Mucosa of stomach (tissue), 1 donor: ENCODE results near the gene BRD2.
"Not testable (repeated sequence)": the region's sequence is repeated elsewhere in the genome, so short reads cannot be mapped to it uniquely, and the experiment has no call there.

ENCODE experiments used
- H3K27me3 ChIP-seq: one replicate; pipeline ENCODE4 v1.7.0; 2013; ENCODE audit warnings: mild to moderate bottlenecking, low read length; ENCODE audit not compliant: control insufficient read depth, insufficient read depth
- H3K36me3 ChIP-seq: one replicate; pipeline ENCODE4 v1.7.0; 2013; ENCODE audit warnings: low read length; ENCODE audit not compliant: control insufficient read depth, insufficient read depth
- H3K4me1 ChIP-seq: one replicate; pipeline ENCODE4 v1.7.0; 2013; ENCODE audit warnings: mild to moderate bottlenecking, low read length; ENCODE audit not compliant: control insufficient read depth, insufficient read depth
- H3K4me3 ChIP-seq: one replicate; pipeline ENCODE4 v1.7.0; 2013; ENCODE audit warnings: low read length
- H3K9ac ChIP-seq: one replicate; pipeline ENCODE4 v1.7.0; 2013; ENCODE audit warnings: mild to moderate bottlenecking, low read length, moderate library complexity
- H3K9me3 ChIP-seq: one replicate; pipeline ENCODE4 v1.7.0; 2013; ENCODE audit warnings: mild to moderate bottlenecking, low read length, moderate library complexity; ENCODE audit not compliant: control insufficient read depth
- donor health status: Pancreatic carcinoma.

Gene BRD2

DNA sequence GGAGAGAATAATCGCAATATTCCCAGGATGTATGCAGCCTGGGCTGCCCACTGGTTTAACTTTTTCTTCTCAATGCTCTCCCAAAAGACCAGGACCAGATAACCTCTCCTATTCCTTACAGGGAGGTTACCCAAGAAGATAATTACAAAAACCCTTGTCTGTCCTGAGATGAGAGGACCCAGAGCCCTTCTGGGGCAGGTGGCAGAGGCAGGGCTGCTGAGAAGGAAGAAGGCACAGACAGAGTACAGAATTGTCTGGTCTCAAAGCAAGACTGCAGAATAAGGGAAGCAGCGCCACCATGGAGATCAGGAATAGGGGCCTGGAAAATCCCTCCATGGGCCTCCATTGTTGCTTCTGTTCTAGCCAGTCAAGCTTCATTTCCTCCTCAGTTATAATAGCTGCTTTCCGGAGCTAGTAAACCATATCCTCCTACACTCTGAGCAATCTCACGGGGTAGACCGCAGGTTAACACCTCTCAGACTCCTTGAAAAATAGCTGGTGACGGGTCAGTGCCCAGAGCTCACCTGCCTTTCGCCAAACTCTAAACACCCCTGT lies 27.1 kb upstream of the BRD2 start:
- Histone ChIP-seq H3K4me1 (peaks cover 10% of the 10 kb centered on the region), H3K9me3 (no peaks in the 10 kb centered on the region), H3K9ac (peak overlapping the region; percentile 10), H3K27me3 (no peaks in the 10 kb centered on the region), H3K4me3 (no peak overlapping the region), H3K36me3 (no peaks in the 10 kb centered on the region)

DNA sequence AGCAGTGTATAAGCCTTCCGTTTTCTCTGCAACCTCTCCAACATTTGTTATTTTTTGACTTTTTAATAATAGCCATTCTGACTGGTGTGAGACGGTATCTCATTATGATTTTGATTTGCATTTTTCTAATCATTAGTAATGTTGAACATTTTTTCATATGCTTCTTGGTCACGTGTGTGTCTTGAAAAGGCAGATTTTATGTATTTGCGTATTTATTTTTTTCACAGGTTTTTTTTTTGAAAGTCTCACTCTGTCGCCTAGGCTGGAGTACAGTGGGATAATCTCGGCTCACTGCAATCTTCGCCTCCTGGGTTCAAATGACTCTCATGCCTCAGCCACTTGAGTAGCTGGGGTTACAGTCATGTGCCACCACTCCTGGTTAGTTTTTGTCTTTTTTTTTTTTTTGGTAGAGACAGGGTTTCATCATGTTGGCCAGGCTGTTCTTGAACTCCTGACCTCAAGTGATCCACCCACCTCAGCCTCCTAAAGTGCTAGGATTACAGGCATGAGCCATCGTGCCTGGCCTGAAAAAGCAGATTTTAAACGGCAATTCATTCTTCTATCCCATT lies 25.8 kb upstream of the BRD2 start:
- not testable (repeated sequence) for H3K36me3 ChIP-seq, H3K9ac ChIP-seq, H3K4me1 ChIP-seq, H3K4me3 ChIP-seq, H3K9me3 ChIP-seq, H3K27me3 ChIP-seq

DNA sequence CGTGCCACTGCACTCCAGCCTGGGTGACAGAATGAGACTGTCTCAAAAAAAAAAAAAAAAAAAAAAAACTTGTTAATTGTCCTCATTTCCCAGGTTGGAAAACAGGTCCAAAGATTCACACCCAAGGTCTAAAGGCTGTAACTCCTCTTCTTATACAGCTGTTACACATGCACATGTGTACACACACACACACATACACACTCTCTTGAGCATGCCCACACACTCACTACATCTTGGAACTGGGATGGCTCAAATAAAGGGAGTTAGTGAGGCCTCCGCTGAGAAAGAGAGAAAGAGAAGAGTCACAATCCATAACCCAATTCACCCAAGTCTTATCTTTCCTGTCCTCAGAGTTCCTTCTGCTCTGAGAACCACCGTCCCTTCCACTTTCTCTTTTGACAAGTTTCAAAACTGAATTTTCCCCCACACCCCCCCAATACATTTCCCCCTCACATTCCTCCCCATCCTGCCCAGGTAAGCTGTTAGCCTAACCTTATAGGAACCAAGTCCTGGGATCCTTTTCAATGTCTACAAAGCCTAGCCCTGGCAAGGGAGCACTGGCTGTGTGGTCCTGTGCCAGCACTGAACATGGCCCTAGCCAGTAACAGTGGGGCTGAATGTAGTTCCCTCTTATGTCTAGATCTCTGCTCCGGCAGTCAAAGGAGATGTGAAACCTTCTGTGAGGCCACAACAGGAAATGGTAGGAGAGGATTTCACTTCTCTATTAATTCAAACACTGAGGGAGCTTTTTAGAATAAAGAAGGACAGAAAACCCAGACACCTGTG lies 24.3 kb upstream of the BRD2 start:
- Histone ChIP-seq H3K4me3 (no peak overlapping the region), H3K27me3 (no peaks in the 10 kb centered on the region), H3K9me3 (no peaks in the 10 kb centered on the region), H3K4me1 (peaks cover 10% of the 10 kb centered on the region), H3K36me3 (no peaks in the 10 kb centered on the region), H3K9ac (no peak overlapping the region)

DNA sequence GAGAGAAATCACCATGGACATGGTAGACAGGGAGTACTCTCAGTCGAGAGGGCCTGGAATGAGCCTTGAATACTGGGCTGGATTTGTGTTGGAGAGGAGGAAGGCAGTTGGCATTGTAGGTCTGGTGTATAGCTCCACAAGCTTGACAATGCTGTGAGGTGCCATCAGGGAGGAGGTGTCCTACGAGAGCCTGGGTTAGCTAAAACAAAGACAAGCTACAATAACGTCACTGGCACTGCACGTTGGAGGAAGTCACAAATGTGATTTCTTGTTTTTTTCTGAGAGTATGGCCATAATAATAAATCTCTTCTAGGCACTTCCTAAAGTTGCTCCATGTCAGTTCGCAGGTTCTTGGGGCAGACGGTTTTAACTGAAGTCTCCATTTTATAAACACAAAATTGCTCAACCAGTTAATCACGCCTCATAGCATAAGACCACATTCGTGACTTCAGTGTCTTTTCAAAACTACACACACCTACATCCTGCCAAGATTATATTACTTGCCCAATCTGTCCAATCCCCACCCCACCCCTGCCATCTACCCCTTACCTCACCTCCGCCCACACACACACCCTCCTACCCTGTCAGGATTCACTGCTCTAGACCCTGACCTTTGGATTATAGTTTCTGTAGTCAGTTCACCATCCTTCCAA lies 23.2 kb upstream of the BRD2 start:
- H3K9ac ChIP-seq = no peak overlapping the region
- H3K4me3 ChIP-seq = no peak overlapping the region
- H3K9me3 ChIP-seq = no peaks in the 10 kb centered on the region
- no peaks in the 10 kb centered on the region for H3K36me3 ChIP-seq
- peaks cover 10% of the 10 kb centered on the region for H3K4me1 ChIP-seq
- H3K27me3 ChIP-seq = no peaks in the 10 kb centered on the region

DNA sequence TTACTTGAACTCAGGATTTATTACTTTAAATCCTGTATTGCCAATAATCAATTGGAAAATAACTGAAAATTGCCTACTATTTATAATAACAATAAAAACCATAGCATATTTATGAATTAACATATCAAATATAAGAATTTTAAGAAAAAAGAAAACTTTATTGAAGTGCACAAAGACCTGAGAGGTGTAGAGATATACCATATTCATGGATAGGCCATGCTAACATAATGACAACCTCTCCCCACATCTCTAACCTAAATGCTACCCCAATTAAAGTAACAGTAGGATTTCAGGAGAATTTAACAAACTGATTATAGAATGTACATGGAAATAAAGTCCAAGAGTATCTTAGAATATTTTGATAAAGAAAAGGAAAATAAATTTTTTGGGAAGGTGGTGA lies 22.4 kb upstream of the BRD2 start:
- Histone ChIP-seq H3K9ac (no peak overlapping the region), H3K27me3 (no peaks in the 10 kb centered on the region), H3K9me3 (no peaks in the 10 kb centered on the region), H3K36me3 (no peaks in the 10 kb centered on the region), H3K4me3 (no peak overlapping the region), H3K4me1 (peaks cover 4% of the 10 kb centered on the region)

DNA sequence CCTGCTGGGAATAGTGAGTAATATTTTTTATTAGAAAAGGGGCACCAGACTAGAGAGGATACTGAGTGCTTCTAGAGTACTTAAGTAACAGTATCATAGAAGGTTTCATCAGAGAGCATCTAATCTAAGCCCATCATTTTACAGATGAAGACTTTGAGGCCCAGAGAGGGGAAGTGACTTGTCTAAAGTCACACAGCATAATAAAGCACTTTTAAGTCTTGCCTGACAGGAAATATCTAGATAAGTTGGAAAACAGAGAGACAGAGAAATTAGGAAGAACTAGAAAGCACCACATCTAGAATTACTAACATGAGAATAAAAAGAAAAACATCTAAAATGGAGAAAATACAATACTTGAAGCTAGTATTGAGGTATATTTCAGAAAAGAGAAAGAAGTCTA lies 21.5 kb upstream of the BRD2 start:
- H3K9me3 ChIP-seq = no peaks in the 10 kb centered on the region
- no peaks in the 10 kb centered on the region for H3K27me3 ChIP-seq
- H3K4me1 ChIP-seq = no peaks in the 10 kb centered on the region
- no peaks in the 10 kb centered on the region for H3K36me3 ChIP-seq
- no peak overlapping the region for H3K9ac ChIP-seq
- no peak overlapping the region for H3K4me3 ChIP-seq

DNA sequence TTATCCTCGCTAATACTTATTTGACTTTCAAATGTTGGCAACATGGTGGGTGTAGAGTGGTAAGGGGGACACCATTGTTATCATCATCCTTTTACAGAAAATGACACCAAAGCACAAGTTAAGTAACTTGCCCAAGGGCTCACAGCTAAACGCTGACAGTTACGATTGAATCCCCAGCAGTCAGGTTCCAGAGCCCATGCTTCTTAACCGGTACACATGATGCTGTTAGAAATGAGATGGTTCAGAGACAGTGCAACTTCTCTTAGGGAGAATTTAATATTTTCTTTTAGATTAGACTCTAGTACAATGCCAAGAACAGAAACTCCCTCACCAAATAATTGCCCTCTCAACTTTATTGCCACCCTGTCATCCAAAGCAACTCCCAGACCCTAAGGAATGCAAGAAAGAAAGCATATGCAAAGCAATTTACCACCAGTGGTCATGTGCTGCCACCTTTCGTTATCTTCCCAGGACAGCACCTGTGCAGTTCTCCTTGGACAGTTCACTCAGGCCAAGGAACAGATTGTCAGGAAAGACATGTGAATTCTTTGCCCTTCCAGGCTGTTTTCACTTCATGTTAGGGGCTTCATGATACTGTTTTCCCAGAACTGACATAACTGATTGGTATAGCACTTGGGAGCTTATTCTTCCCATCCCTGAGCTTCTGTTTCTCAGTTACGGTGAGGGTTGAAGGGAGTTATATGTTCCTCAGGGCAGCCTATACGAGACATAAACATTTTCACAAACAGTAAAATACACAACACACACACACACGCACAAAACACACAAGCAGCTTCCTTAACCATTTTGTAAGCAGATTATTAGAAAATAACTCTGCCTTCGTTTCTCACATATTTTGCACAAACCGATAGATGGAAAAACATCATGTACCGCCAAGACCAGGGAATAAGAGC lies 20.6 kb upstream of the BRD2 start:
- H3K36me3 ChIP-seq = no peaks in the 10 kb centered on the region

DNA sequence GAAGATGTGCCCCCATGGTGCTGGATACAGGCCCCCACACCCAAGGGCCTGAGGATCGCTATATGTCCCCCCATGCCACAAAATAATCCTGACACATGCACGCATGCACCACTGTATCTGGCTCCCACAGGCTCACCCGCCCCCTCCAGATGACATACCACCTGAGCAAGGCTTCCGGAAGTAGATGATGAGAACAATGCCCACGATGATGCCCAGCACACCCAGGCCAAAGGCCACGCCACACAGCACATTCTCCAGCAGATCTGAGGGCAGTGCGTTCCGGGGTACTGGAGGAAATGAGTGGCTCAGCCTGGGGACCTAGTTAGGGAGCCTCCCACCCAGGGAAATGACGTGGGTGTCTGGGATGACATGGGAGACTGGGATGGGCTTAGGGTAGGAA lies 19.3 kb upstream of the BRD2 start:
- Histone ChIP-seq H3K4me3 (no peak overlapping the region), H3K27me3 (no peaks in the 10 kb centered on the region), H3K9ac (no peak overlapping the region), H3K36me3 (no peaks in the 10 kb centered on the region), H3K4me1 (peaks cover 18% of the 10 kb centered on the region), H3K9me3 (no peaks in the 10 kb centered on the region)

More for the DNA sequence above, 20.6 kb upstream of the BRD2 start:
- Histone ChIP-seq H3K9me3 (no peaks in the 10 kb centered on the region), H3K4me1 (peaks cover 8% of the 10 kb centered on the region), H3K4me3 (no peak overlapping the region), H3K9ac (no peak overlapping the region), H3K27me3 (no peaks in the 10 kb centered on the region)

DNA sequence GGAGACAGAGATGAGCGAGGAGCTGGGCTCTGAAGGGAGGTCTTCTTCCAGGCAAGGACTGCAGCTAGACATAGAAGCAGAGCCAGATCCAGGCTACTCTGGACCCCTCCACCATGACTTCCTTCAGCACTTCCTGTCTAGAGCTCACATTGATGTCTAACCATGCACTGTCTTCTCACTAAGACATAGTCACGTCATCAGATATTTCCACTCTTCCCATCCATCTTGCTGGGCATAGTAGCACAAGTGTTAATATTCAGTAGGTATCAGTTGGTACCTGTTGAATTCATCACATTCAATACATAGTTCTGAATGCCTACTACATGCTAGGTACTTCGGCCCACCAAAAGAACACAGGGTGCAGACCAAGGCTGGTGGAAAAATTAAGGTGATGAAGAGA lies 18.4 kb upstream of the BRD2 start:
- Histone ChIP-seq H3K27me3 (no peaks in the 10 kb centered on the region), H3K4me3 (no peak overlapping the region), H3K4me1 (peaks cover 21% of the 10 kb centered on the region), H3K9ac (no peak overlapping the region), H3K36me3 (no peaks in the 10 kb centered on the region), H3K9me3 (no peaks in the 10 kb centered on the region)

DNA sequence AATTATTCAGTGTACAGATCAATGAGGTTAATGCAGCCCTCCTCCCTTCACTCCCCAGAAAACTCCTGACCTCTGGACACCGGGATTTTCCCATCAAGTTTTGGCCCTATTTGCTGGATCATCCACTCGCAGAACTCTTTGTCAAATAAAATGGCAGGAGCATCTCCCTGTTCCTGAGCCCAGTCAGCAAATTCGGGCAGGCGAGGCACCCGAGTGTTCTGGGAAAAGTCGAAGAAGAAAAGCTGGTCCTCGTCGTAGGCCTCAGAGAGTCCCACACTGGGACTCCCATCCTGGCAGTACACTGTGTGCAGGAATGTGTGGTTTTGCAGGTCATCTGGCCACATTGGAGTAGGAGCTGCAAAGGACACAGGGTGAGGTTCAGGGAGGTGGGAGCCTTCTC lies 17.9 kb upstream of the BRD2 start:
- Histone ChIP-seq H3K9ac (no peak overlapping the region), H3K4me1 (peaks cover 23% of the 10 kb centered on the region), H3K36me3 (no peaks in the 10 kb centered on the region), H3K4me3 (no peak overlapping the region), H3K27me3 (no peaks in the 10 kb centered on the region), H3K9me3 (no peaks in the 10 kb centered on the region)

DNA sequence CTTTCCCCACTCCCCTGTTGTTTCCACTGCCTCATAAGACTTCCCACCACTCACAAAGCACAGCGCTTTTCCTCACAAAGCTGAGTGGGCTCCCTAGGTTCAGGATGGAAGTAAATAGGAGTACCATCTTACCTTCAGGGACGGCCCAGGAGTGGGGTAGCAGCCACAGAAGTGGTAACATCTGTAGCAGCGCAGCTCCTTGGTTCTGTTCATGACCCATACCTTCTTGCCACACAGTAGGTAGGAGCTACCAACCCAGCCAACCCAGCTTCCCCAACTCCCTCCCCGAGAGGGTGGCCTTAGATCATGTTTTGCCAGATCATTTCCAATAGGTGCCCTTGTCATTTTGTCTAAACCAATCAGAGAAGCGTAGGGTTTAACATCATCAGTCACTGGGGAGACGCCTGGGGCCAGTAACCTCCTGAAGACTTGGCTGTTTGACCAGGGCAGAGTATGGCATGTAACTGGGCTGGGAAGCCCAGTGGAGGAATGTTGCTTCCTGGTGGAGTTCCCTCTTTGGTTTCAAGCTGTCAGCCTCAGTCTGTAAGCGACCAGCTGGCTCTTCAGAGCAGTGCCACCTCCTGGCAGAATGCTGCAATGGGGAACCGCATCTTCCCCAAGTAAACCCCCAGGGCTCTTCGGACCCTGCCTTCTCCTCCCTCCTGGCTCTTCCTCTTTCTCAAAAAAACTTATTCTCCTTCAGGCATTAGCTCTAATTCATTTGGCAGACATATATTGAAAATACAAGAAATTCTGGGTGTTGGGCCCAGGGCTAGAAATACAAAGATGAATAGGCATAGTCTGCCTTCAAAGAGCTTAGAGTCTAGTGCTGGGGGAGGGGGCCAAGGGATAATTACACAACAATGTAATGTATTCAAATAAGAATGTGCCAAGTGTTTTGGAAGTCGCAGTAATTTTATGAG lies 15.3 kb upstream of the BRD2 start, which contains the start of gene HLA-DMA:
Gene HLA-DMA (minus strand): TSS at position 281 of the 923 bp plus-strand sequence. CDS start 61 bp downstream, at position 220.
- peak within 1 kb of the TSS; percentile 64 for H3K9ac ChIP-seq
- peaks cover 23% of the 10 kb centered on the region for H3K4me1 ChIP-seq
- H3K36me3 ChIP-seq = no peaks in the 10 kb centered on the region
- H3K27me3 ChIP-seq = no peaks in the 10 kb centered on the region
- no peaks in the 10 kb centered on the region for H3K9me3 ChIP-seq
- peak within 1 kb of the TSS; percentile 53 for H3K4me3 ChIP-seq
